Cardiac muscle cell (in vitro differentiated cells and primary cell): ENCODE measurements around the gene NAV2. TPM values are rescaled to one million over a fixed set of nuclear protein-coding genes. Genes with fewer than 3 reads are reported as not detected.

Source experiments
- DNase-seq, 2 donors: peaks; one replicate each; pipeline versions ENCODE4 v3.0.0 to v3.0.0-alpha.2; 2010 to 2017; ENCODE audit warnings: low read depth in 1 of 2, low spot score in 1 of 2
- H3K27ac ChIP-seq: fragments of 200-600 bp; sonication (generic); 2 replicates; pipeline ENCODE4 v1.5.1; 2016
- H3K27me3 ChIP-seq: fragments of 200-600 bp; sonication (generic); 2 replicates; pipeline ENCODE4 v1.6.0; 2016; ENCODE audit warnings: control low read depth
- H3K36me3 ChIP-seq: fragments of 200-600 bp; sonication (generic); 2 replicates; pipeline ENCODE4 v1.5.1; 2016; ENCODE audit warnings: control low read depth
- H3K4me1 ChIP-seq: fragments of 200-600 bp; sonication (generic); 2 replicates; pipeline ENCODE4 v1.8.1; 2017; ENCODE audit warnings: low read depth, mild to moderate bottlenecking, mixed run types
- H3K4me3 ChIP-seq: fragments of 200-600 bp; sonication (generic); 2 replicates; pipeline ENCODE4 v1.5.1; 2016; ENCODE audit warnings: mild to moderate bottlenecking
- H3K9me3 ChIP-seq: fragments of 200-600 bp; sonication (generic); 2 replicates; pipeline ENCODE4 v1.5.1; 2017; ENCODE audit warnings: low read depth, mild to moderate bottlenecking, control low read depth
- polyA plus RNA-seq: library from polyadenylated mRNA; unstranded; fragments of >200 nt; fragmentation: Nextera tagmentation; extraction: Ambion mirVana; gene quantifications from 2 replicates; pipeline ENCODE4 v1.2.1, GENCODE V29; 2016
- total RNA-seq: library from RNA; depleted of rRNA; stranded (reverse); fragments of >200 nt; gene quantifications from 2 replicates; pipeline ENCODE4 v1.2.3, GENCODE V29; 2016
- TF ChIP-seq, protein P1 (sequence below): IDR thresholded peaks from 2 replicates; pipeline ENCODE4 v1.5.1; 2012; ENCODE audit warnings: low read depth, mild to moderate bottlenecking, low read length

Gene NAV2
- total and polyA plus RNA-seq, 2 experiments from 2014 or later = 113 to 164 TPM

DNA sequence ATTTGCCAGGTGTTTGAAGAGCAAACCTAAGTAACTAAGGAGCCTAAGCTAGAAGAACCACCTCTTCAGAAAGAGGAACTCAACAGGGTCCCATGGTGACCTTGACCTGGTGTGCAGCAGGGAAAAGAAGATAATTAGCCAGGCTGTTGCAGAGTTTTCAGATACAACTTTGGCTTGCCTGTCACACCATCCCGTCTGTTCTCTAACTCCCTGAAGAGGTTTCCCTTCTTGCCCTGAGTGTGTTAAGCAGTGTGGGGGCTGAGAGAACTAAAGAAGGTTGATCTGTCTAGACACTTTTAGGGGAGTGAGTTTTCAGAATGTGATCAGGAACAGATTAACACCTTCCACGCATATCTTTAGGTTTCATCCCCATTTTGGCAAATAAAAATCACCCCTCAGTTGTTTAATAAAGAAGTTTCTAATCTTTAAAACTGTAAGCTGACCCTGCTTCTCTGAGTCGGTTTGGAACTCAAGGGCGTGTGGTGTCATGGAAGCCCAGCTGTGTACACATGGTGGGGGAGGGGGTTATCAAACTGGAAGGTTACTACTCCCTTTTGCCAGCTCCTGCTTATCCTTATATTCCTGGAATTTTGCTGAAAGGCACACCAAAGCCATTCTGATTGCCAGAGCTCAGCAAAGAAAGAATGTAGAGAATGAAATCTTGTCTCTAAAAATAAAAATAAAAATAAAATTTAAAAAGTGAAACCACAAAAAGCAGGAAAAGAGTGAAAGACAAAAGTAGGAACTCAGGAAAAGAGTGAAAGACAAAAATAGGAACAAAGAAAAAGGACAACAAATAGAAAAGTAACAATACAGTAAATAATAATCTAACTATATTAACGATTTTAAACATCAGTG, 377.4 kb downstream of the NAV2 start:
- TF ChIP-seq, protein P1, sequence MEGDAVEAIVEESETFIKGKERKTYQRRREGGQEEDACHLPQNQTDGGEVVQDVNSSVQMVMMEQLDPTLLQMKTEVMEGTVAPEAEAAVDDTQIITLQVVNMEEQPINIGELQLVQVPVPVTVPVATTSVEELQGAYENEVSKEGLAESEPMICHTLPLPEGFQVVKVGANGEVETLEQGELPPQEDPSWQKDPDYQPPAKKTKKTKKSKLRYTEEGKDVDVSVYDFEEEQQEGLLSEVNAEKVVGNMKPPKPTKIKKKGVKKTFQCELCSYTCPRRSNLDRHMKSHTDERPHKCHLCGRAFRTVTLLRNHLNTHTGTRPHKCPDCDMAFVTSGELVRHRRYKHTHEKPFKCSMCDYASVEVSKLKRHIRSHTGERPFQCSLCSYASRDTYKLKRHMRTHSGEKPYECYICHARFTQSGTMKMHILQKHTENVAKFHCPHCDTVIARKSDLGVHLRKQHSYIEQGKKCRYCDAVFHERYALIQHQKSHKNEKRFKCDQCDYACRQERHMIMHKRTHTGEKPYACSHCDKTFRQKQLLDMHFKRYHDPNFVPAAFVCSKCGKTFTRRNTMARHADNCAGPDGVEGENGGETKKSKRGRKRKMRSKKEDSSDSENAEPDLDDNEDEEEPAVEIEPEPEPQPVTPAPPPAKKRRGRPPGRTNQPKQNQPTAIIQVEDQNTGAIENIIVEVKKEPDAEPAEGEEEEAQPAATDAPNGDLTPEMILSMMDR = no peak
- H3K27ac ChIP-seq = peak overlapping the region; percentile 90
- H3K27me3 ChIP-seq = no peaks in the 10 kb centered on the region
- H3K4me1 ChIP-seq = peaks cover 26% of the 10 kb centered on the region
- no peaks in the 10 kb centered on the region for H3K9me3 ChIP-seq
- H3K4me3 ChIP-seq = no peak overlapping the region
- DNase-seq = peak; percentile 47 to 72
- H3K36me3 ChIP-seq = peaks cover 95% of the 10 kb centered on the region

DNA sequence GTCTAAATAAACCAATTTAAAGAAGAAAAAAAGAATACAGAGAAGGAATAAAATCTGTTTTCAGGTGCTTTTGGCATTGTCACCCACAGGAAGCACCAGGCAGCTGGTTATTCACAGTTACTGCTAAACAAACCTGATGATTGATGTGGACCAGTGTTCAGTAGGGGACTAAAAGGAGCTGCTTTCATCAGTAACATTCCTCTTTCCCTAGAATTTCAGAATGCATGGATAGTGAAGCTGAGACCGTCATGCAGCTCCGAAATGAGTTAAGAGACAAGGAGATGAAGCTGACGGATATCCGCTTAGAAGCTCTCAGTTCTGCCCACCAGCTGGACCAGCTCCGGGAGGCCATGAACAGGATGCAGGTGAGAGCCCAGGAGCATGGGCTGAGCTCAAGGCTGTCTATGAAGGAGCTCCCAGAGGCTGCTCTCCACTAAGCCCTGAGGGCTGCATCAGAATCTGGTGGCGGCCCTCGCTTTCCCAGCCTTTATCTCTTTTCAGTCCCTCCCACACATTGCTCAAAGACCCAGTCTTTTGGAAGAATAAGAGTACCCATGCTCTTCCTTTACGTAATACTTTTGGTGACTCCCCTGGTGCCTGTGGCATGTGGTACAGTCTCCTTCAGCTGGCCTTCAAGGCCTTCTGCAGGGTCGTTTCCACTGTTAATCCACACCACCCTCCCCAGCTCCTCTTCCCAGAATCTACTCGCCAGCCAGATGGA, 378.2 kb downstream of the NAV2 start:
- no peaks in the 10 kb centered on the region for H3K9me3 ChIP-seq
- H3K27ac ChIP-seq = peak overlapping the region; percentile 90
- TF ChIP-seq, protein P1 = no peak
- peaks cover 26% of the 10 kb centered on the region for H3K4me1 ChIP-seq
- H3K27me3 ChIP-seq = no peaks in the 10 kb centered on the region
- no peak for DNase-seq
- H3K36me3 ChIP-seq = peaks cover 95% of the 10 kb centered on the region
- no peak overlapping the region for H3K4me3 ChIP-seq

- Histone ChIP-seq H3K36me3 (peaks cover 95% of the 10 kb centered on the region), H3K27me3 (no peaks in the 10 kb centered on the region), H3K9me3 (no peaks in the 10 kb centered on the region), H3K27ac (no peak overlapping the region), H3K4me3 (no peak overlapping the region), H3K4me1 (peaks cover 22% of the 10 kb centered on the region)
- no peak for DNase-seq
- TF ChIP-seq, protein P1 = no peak
These were observed 381.1 kb downstream of the NAV2 start for GRCh38 chr11:20093775-20094174.

DNA sequence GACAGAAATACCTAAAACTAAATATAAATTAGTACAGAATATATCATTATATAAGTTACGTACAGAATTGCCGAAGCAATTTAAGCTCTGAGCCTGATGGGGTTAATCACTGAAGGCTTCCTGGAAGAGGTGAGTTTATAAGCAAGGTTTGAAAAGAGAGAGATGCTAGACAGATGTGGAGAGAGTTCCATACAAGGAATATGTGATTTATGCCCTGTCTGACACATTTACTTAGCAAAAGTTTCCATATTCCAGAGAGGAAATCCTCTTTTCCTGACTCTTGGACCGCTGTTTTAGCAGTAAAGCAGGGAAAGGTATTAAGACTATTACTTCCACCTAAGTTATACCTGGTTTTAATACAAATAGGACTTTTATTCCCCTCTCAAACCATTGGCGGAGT, 382.6 kb downstream of the NAV2 start:
- no peaks in the 10 kb centered on the region for H3K9me3 ChIP-seq
- H3K4me3 ChIP-seq = no peak overlapping the region
- H3K27me3 ChIP-seq = no peaks in the 10 kb centered on the region
- peaks cover 9% of the 10 kb centered on the region for H3K4me1 ChIP-seq
- H3K27ac ChIP-seq = peak overlapping the region; percentile 15
- TF ChIP-seq, protein P1 = no peak
- DNase-seq = no peak
- H3K36me3 ChIP-seq = peaks cover 98% of the 10 kb centered on the region

DNA sequence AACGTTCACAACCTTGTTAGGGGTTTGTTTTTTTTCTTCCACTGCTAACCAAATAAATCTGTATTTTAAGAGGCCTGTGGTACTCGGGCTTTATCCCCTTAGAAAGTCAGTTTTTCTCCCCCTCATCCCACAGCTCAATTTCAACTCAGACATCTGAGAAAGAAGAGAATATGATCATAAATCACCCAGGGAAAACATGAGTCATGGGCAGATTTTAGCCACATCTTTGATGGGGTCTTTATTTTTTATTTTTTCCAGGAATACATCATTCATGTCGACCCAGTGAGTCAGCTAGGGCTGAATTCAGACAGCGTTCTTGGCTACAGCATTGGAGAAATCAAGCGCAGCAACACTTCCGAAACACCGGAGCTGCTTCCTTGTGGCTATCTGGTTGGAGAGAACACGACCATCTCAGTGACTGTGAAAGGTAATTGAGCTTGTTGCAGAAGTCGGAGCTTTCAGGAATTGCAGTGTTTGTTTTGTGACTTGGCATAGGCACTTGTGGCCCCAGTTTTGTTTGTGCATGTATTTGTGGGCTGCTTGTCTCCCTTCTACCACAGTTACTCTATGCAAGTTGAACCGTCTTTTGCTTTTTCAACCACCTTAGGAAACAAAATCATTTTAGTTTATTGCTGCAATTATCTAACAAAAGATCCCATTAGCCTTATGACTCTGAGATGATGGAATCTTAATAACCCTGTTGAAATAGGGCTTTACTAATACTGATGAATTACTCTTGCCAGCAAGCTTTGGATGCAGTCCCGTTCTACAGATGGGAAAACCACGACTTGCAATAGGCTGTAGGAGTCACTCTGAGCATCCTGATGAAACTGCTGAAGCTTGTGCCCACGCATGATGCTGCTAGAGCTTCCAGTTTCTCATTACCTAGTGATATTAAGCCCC, 384.9 kb downstream of the NAV2 start:
- TF ChIP-seq, protein P1 = no peak
- no peaks in the 10 kb centered on the region for H3K9me3 ChIP-seq
- no peaks in the 10 kb centered on the region for H3K4me1 ChIP-seq
- peak overlapping the region; percentile 46 for H3K27ac ChIP-seq
- H3K36me3 ChIP-seq = peaks cover 96% of the 10 kb centered on the region
- peak in 1 of 2 donors; percentile 69 for DNase-seq
- no peak overlapping the region for H3K4me3 ChIP-seq
- no peaks in the 10 kb centered on the region for H3K27me3 ChIP-seq
